SK-N-SH treated with all-trans-retinoic acid at 6 μM for 48 hours (cell line): ENCODE measurements around the gene HEXIM1.

Experiments used
- CSDC2 ChIP-seq: fragments of 250-450 bp; sonication (Bioruptor Pico); IDR thresholded peaks from 2 replicates; pipeline ENCODE4 v1.5.0; 2020; ENCODE audit warnings: mild to moderate bottlenecking, moderate library complexity
- GLIS3 ChIP-seq: fragments of 250-450 bp; sonication (Bioruptor Pico); IDR thresholded peaks from 2 replicates; pipeline ENCODE4 v1.5.0; 2020; ENCODE audit warnings: mild to moderate bottlenecking, moderate library complexity
- PPARA ChIP-seq: fragments of 250-450 bp; sonication (Bioruptor Pico); IDR thresholded peaks from 2 replicates; pipeline ENCODE4 v1.5.0; 2020; ENCODE audit warnings: mild to moderate bottlenecking, borderline replicate concordance
- RARB ChIP-seq: fragments of 250-450 bp; sonication (Bioruptor Pico); IDR thresholded peaks from 2 replicates; pipeline ENCODE4 v1.8.0; 2021; ENCODE audit warnings: mild to moderate bottlenecking, moderate library complexity
- TCF4 ChIP-seq: fragments of 250-450 bp; sonication (Bioruptor Pico); IDR thresholded peaks from 2 replicates; pipeline ENCODE4 v1.8.0; 2021; ENCODE audit warnings: mild to moderate bottlenecking, moderate library complexity, borderline replicate concordance
- TOX ChIP-seq: fragments of 250-450 bp; sonication (Bioruptor Pico); IDR thresholded peaks from 2 replicates; pipeline ENCODE4 v1.8.0; 2021; ENCODE audit warnings: mild to moderate bottlenecking, moderate library complexity, borderline replicate concordance
- ZFP30 ChIP-seq: fragments of 450-650 bp; formaldehyde crosslinking; IDR thresholded peaks from 2 replicates; pipeline ENCODE4 v1.5.0; 2022; ENCODE audit warnings: mild to moderate bottlenecking, moderate library complexity
- TF ChIP-seq, protein P1 (sequence below): fragments of 250-450 bp; sonication (Bioruptor Pico); IDR thresholded peaks from 2 replicates; pipeline ENCODE4 v1.5.0; 2020; ENCODE audit warnings: mild to moderate bottlenecking, moderate library complexity

DNA sequence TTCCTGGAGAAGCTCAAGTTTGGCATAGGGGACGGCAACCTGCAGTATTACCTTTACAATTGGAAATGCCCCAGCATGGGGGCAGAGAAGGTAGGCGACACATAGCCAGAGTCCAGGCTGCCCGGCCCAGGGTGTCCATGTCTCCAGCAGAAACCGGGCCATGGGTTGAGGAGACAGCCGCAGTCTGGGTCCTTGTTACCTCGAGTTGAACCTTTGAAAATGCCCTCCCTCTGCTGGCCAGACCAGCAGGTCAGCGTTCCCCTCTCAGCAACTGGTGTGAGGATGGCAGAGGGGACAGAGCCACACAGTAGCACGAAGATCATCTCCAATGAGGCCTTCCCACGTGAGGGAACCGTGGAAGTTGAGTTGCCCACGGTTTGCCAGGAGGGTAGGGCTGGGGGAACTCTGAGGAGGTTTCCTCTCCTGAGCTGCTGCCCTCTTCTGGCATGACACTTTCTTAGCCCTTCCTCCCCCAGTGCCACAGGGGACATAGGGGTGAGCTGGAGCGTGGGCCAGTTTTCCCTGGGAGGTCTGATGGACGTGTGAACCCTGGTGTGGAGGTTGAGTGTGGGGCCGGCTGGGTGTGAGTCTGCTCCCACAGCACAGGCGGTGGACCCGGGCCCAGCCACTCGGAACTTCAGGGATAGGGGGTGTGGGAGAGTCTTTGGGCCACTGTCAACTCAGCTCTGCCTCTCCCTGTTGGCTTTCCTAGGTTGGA is 43.2 kb upstream of the HEXIM1 start:
- TF ChIP-seq GLIS3 (CRISPR knock-in tag): no peak
- TF ChIP-seq, protein P1, sequence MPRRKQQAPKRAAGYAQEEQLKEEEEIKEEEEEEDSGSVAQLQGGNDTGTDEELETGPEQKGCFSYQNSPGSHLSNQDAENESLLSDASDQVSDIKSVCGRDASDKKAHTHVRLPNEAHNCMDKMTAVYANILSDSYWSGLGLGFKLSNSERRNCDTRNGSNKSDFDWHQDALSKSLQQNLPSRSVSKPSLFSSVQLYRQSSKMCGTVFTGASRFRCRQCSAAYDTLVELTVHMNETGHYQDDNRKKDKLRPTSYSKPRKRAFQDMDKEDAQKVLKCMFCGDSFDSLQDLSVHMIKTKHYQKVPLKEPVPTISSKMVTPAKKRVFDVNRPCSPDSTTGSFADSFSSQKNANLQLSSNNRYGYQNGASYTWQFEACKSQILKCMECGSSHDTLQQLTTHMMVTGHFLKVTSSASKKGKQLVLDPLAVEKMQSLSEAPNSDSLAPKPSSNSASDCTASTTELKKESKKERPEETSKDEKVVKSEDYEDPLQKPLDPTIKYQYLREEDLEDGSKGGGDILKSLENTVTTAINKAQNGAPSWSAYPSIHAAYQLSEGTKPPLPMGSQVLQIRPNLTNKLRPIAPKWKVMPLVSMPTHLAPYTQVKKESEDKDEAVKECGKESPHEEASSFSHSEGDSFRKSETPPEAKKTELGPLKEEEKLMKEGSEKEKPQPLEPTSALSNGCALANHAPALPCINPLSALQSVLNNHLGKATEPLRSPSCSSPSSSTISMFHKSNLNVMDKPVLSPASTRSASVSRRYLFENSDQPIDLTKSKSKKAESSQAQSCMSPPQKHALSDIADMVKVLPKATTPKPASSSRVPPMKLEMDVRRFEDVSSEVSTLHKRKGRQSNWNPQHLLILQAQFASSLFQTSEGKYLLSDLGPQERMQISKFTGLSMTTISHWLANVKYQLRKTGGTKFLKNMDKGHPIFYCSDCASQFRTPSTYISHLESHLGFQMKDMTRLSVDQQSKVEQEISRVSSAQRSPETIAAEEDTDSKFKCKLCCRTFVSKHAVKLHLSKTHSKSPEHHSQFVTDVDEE (CRISPR knock-in tag): no peak
- TF ChIP-seq TCF4 (CRISPR knock-in tag): no peak
- TF ChIP-seq RARB (CRISPR knock-in tag): no peak
- TF ChIP-seq TOX: no peak
- TF ChIP-seq CSDC2 (CRISPR knock-in tag): no peak
- TF ChIP-seq PPARA (CRISPR knock-in tag): no peak
- no peak for TF ChIP-seq ZFP30 (CRISPR knock-in tag)
